Stimulated activated CD4-positive, alpha-beta T cell treated with anti-CD3 and anti-CD28 coated beads, Interleukin-12 subunit alpha, Interleukin-12 subunit beta, amount 100 ng/mL, for 4 hours (primary cell): ENCODE measurements around the gene ANO1.

ENCODE experiments used
- DNase-seq: peaks from one replicate; pipeline ENCODE4 v3.0.0-alpha.2; 2020

ANO1 gene

DNA sequence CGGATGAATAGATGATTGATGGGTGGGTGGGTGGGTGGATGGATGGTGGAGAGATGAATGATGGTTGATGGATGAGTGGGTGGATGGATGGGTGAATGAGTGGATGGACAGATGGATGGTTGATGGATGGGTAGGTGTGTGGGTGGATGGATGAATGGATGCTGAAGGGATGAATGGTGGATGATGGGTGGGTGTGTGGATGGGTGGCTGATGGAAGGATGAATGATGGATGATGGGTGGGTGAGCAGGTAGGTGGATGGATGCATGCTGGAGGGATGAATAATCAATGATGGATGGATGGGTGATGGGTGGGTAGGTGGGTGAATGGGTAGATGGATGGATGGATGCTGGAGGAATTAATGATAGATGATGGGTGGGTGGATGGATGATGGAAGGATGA, 40.5 kb downstream of the ANO1 start:
- DNase-seq: no peak

DNA sequence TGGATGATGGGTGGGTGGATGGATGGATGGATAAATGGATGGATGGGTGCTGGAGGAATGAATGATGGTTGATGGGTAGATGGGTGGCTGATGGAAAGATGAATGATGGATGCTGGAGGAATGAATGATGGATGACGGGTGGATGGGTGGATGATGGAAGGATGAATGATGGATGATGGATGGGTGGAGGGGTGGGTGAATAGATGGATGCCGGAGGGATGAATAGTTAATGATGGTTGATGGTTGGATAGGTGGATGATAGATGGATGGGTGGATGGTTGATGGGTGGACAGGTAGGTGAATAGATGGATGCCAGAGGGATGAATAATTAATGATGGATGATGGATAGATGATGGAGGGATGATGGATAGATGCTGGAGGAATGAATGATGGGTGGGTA, 41.4 kb downstream of the ANO1 start:
- no peak for DNase-seq

DNA sequence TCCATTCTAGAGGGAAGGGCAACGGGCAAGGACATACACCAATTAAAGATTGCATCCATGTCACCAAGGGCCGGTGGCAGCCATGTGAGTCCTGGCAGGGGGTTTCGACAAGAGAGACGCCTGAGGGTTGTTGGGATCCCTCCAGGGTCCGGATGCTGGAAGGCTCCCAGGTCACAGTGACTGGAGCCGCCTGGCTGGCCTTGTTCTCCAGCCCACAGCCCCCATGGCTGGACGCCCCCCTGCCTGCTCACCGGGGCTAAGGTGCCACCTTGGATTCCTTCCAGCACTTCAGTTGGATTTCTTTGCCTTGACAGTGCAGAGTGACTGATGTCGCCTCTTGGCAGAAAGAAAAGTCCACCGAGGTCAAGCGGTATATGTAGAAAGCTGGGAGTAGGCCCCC, 42.6 kb downstream of the ANO1 start:
- DNase-seq: no peak

DNA sequence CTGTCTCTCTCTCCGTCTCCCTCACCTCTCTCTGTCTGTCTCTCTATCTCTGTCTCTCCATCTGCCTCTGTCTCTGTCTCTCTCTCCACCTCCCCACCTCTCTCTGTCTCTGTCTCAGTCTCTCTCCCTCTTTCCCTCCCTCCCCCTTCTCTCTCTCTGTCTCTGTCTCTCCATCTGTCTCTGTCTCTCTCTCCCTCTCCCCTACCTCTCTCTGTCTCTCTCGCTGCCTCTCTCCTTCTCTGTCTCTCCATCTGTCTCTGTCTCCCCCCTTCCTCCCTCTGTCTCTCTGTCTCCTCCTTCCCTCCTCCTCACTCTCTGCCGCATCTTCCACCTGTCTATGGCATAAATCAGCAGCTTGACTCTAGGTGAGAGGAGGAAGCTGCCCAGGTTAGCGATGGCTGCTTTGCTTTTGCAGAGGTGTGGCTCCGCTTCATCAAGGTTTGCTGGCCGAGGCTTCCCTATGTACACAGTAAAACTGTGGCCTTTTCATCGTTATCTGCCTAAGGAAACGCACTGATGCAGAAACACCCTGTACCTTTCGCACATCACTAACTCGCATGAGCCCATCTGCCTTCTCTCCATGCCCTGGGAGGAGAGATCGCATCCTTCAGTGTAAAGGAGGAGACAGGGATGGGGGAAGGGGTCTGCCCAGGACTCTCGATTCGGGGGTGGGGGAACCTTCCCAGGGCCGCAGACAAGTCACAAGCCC, 44.5 kb downstream of the ANO1 start:
- no peak for DNase-seq

GRCh38 chr11:70123711-70124110, 45.6 kb downstream of the ANO1 start:
- DNase-seq: no peak

- DNase-seq: no peak
Measured at GRCh38 chr11:70124321-70125000, 46.3 kb downstream of the ANO1 start.

DNA sequence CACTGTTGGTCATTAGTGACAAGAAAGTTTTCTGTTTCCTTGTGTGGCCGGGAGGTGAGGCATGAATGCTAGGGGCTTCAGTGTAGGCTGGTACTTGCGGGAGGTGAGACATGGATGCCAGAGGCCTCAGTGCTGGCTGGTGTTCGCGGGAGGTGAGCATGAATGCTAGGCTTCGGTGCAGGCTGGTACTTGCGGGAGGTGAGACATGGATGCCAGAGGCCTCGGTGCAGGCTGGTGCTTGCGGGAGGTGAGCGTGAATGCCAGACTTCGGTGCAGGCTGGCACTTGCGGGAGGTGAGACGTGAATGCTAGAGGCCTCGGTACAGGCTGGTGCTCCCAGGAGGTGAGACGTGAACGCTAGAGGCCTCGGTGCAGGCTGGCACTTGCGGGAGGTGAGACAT, 48.4 kb downstream of the ANO1 start:
- DNase-seq: no peak

DNA sequence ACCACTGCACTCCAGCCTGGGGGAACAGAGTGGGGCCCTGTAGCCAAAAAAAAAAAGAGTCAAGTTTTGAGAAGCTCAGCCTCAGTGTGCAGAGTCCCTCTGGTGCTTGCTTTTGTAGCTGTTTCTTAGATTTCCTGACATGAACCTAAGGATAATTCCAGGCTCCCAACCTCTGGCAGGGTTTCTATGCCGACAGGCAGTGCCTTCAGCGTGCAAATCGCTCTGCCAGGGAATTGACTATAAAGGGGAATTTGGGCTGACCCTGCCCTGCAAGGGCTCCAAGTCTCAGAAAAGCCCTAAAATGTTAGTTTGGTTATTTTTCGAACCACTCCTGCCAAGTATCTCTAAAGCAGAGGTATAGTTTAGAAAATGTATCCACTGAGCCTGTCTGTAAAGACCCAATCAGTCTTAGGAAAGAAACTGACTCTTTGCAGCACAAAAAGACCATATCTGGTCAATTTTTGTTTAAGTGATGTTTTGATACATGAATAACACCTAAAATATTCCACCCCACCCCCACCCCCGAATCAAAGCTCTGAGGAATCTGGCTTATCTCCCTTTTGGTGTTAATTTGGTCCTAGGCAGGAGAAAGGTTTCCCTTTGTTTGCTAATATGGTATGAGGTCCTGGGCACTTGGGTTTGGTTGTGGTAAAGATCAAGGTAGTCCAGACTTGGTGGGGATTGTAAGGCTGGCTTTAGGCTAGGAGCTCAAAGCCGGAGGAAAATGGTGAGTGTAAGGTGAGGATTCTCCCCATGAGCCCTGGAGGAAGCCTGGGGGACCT, 49.7 kb downstream of the ANO1 start:
- no peak for DNase-seq

GRCh38 chr11:70128435-70128906, 50.4 kb downstream of the ANO1 start:
- DNase-seq: no peak

DNA sequence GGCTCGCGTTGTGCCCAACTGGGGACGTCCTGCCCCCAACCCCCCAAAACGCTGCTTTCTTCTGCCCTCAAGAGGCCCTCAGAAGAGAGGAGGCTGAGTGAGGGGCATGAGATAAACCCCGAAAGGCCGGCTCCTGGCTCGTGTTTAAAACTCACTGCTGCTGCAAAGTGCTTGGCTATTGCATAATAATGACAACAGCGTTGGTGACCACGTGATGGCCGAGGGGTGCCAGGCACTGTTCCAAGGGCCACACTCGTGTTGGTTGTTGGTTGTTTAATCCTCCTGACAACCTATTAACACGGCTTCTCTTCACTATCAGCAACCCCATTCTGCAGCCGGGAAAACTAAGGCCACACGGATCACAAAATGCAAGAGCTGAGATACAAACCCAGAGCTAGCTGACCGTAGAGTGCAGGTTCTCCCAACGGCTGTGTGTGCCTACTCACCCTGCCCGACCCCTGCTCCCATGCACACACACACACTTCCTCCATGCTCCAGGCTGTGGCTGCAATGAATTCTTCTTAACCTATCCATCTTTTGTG, 51.0 kb downstream of the ANO1 start:
- DNase-seq: no peak

- no peak for DNase-seq
Measured at GRCh38 chr11:70130636-70131035, 52.5 kb downstream of the ANO1 start.

DNA sequence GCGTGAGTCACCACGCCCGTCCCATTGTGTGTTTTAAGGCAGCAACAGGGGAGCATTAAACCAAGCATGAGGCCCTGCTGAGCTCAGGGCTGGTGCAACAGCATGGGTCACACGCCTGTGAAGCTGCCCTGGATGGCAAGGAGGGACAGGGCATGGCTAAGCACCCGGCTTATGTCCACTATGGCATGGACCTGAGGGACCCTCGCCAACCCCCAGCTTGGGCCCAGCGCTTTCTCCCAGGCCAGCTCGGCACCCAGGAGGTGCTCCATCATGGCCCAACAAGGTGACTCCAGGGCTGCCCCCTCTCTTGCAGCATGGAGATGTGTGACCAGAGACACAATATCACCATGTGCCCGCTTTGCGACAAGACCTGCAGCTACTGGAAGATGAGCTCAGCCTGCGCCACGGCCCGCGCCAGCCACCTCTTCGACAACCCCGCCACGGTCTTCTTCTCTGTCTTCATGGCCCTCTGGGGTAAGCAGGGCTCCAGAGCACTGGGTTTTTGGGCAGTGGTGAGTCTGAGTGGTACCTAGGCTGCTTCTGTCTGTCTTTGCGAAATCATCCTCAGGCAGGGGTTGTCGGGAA, 53.6 kb downstream of the ANO1 start:
- DNase-seq: no peak

DNA sequence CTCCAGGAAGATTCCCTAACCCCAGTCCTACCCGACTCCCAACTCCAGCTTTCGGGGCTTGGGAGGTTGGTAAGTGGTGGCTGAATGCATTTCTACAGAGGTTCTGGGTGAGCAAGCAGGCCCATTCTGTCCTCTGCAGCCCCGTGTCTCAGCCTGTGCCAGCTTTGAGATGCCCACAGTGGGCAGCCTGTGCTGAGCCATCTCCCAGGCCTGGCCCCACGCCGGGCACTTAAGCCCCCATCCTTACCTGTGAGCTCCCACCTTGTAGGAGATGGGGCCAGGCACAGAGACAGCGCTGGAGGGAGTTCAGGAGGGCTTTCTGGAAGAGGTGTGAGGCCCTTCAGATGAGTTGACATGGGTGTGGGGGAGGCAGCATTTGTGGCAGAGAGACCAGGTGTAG, 54.5 kb downstream of the ANO1 start:
- no peak for DNase-seq

DNA sequence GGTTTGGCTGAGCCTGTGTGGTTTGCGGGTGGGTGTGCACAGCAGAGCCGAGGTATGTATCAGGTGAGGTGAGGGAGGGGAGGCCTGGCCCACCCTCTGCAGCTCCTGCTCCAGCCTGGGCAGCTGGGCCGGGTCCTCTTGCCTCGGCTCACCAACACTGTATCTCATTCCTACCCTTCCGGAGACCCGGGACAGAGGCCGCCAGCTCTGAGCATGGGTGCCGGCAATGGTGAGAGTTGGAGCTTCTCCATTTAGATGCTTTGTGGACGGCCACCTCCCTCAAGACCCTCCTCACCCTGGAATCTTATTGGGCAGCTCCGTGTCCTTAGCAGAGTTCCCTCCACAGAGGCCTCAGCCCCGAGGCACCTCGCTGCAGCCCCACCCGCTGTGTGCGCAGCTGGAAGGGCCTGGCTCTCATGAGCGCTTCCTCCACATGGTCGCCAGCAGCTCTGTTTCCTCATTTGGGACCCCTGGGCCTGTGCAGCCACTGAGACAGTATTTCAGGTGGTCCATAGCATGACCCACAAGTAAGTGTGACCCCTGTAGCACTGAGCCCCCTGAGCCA, 55.7 kb downstream of the ANO1 start:
- no peak for DNase-seq

GRCh38 chr11:70134490-70134889, 56.4 kb downstream of the ANO1 start:
- no peak for DNase-seq

- DNase-seq: no peak
Measured at GRCh38 chr11:70135142-70135541, 57.0 kb downstream of the ANO1 start.

- no peak for DNase-seq
Measured at GRCh38 chr11:70135625-70136059, 57.5 kb downstream of the ANO1 start.

GRCh38 chr11:70137383-70137782, 59.3 kb downstream of the ANO1 start:
- no peak for DNase-seq

DNA sequence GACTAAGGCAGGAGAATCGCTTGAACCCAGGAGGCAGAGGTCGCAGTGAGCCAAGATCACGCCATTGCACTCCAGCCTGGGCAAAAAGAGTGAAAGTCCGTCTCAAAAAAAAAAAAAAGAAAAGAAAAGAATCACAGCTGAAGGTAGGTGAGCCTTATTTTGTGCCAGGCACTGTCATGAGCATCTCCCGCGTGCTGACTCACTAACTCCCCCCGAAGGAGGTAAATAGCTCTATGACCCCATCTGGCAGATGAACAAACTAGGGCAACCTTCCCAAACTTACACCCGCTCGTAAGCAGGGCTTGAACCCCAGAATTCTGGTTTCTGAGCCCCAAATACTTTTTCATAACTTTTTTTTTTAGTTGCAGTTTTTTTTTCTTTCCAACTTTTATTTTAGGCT, 60.3 kb downstream of the ANO1 start:
- DNase-seq: no peak

DNA sequence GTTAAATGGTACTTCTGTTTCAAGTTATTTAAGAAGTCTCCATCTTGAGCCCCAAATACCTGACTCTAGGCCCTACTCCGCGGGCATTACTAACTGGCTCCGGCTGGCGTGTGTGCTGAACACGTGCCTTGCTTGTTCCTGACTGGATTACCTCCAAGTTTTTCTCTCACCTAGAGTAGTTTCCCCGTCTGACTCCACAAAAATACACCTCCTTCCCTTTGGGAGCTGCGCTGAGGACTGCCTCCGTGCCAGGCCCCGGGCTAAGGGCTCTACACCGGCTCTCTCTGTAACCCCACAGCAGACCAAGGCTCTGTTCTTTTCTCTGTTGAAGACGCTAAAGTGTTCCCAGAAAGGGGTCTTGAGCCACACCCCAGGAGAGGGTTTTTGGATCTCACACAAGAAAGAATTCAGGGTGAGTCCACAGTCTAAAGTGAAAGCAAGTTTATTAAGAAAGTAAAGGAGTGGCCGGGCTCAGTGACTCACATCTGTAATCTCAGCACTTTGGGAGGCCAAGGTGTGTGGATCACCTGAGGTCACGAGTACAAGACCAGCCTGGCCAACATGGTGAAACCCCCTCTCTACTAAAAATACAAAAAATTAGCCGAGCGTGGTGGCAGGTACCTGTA, 61.8 kb downstream of the ANO1 start:
- DNase-seq: no peak

- no peak for DNase-seq
Measured at GRCh38 chr11:70140711-70141485, 62.8 kb downstream of the ANO1 start.
